GM12892 (cell line): ENCODE measurements around the gene GLP1R.

Source experiments
- POLR2A ChIP-seq: IDR thresholded peaks from 2 replicates; pipeline ENCODE4 v1.6.1; 2011; ENCODE audit warnings: low read depth, low read length, control low read depth
- POLR2AphosphoS5 ChIP-seq: IDR thresholded peaks from 2 replicates; pipeline ENCODE4 v1.6.1; 2011; ENCODE audit warnings: low read depth, low read length, control low read depth
- TAF1 ChIP-seq: IDR thresholded peaks from 2 replicates; pipeline ENCODE4 v1.6.1; 2011; ENCODE audit warnings: low read depth, mild to moderate bottlenecking, control low read depth, low read length, borderline replicate concordance

DNA sequence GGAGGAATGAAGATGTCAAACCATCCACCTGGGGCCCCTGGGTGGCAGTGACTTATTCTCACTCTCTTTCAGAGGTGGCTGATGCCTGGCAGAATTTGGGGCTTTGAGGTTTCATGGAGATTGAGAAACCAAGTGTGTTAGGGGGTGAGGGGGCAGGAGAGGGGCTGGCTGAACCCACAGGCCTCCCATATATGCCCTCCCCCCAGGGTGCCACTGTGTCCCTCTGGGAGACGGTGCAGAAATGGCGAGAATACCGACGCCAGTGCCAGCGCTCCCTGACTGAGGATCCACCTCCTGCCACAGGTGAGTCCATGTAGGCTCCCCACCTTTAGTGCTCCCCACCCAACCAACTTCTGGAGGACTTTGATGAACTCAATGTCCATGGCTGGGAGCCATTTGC, 7.6 kb downstream of the GLP1R start:
- TF ChIP-seq POLR2A (no peak), TAF1 (no peak), POLR2AphosphoS5 (no peak)
